GM08714 (cell line): Measurements from ENCODE around the gene CDK5RAP2.
"Not testable (repeated sequence)": the region's sequence is repeated elsewhere in the genome, so short reads cannot be mapped to it uniquely, and the experiment has no call there.

Experiments used
- H3K4me3 ChIP-seq: fragments of 200-500 bp; sonication (Bioruptor generic); 2 replicates; pipeline ENCODE4 v1.5.1; 2014; ENCODE audit warnings: mild to moderate bottlenecking, low read length, inconsistent platforms
- ZNF274 ChIP-seq: IDR thresholded peaks from 2 replicates; pipeline ENCODE4 v1.6.1; 2012; ENCODE audit warnings: mild to moderate bottlenecking, low read depth, low read length

The CDK5RAP2 gene

GRCh38 chr9:120580051-120580896, at the start of gene CDK5RAP2:
TSS of gene CDK5RAP2 (minus strand) at chr9:120580167. CDS start at chr9:120579978, 189 bp downstream.
- no peak for TF ChIP-seq ZNF274
- peak within 1 kb of the TSS; percentile 99 for H3K4me3 ChIP-seq

- H3K4me3 ChIP-seq, result not testable (repeated sequence)
Observed at GRCh38 chr9:120628925-120629497, 49.0 kb upstream of the CDK5RAP2 start.

GRCh38 chr9:120628207-120628924, 48.4 kb upstream of the CDK5RAP2 start:
- no peak for TF ChIP-seq ZNF274
- H3K4me3 ChIP-seq, result no peak overlapping the region

GRCh38 chr9:120627073-120627472, 47.1 kb upstream of the CDK5RAP2 start:
- no peak for TF ChIP-seq ZNF274
- H3K4me3 ChIP-seq, result no peak overlapping the region

GRCh38 chr9:120626512-120626911, 46.5 kb upstream of the CDK5RAP2 start:
- no peak for TF ChIP-seq ZNF274
- no peak overlapping the region for H3K4me3 ChIP-seq

- TF ChIP-seq ZNF274, result no peak
- H3K4me3 ChIP-seq, result no peak overlapping the region
Observed at GRCh38 chr9:120625222-120625621, 45.3 kb upstream of the CDK5RAP2 start.

- no peak for TF ChIP-seq ZNF274
- H3K4me3 ChIP-seq, result no peak overlapping the region
Observed at GRCh38 chr9:120622790-120623189, 42.8 kb upstream of the CDK5RAP2 start.

- no peak overlapping the region for H3K4me3 ChIP-seq
- TF ChIP-seq ZNF274, result no peak
Observed at GRCh38 chr9:120621941-120622340, 42.0 kb upstream of the CDK5RAP2 start.

- no peak for TF ChIP-seq ZNF274
Observed at GRCh38 chr9:120619751-120620655, 40.0 kb upstream of the CDK5RAP2 start.

GRCh38 chr9:120616966-120617935, 37.3 kb upstream of the CDK5RAP2 start:
- no peak for TF ChIP-seq ZNF274
- no peak overlapping the region for H3K4me3 ChIP-seq

More at GRCh38 chr9:120619751-120620655, 40.0 kb upstream of the CDK5RAP2 start:
- H3K4me3 ChIP-seq, result no peak overlapping the region

GRCh38 chr9:120612218-120612617, 32.3 kb upstream of the CDK5RAP2 start:
- no peak for TF ChIP-seq ZNF274
- no peak overlapping the region for H3K4me3 ChIP-seq

- H3K4me3 ChIP-seq, result no peak overlapping the region
- no peak for TF ChIP-seq ZNF274
Observed at GRCh38 chr9:120611690-120612068, 31.7 kb upstream of the CDK5RAP2 start.
